HepG2 (cell line): ENCODE data around the gene RHBDF2. TPM values are rescaled to one million over a fixed set of nuclear protein-coding genes. Genes with fewer than 3 reads are reported as not detected.

Experiments
- ATAC-seq: fragments of 200-7000 bp; cut with Tn5 transposase; 3 replicates; pipeline ENCODE4 v1.9.1; 2020; ENCODE audit warnings: mild to moderate bottlenecking, moderate library complexity
- BruUV-seq: library from RNA; stranded (reverse); fragments of 400-500 nt; replicated peaks from 2 replicates; lab custom pipeline; 2021; lab: Mats Ljungman, UMichigan
- CTCF ChIA-PET: fragments of 300-600 bp; formaldehyde crosslinking; extraction: SDS; loops from one replicate; lab custom pipeline; 2021; ENCODE audit warnings: low total read pairs, inconsistent platforms, low intra/inter-chr PET ratio; lab: Yijun Ruan, JAX
- POLR2A ChIA-PET: fragments of 350-600 bp; sonication (Branson Sonifier 250); formaldehyde crosslinking; loops from one replicate; lab custom pipeline; 2020; ENCODE audit warnings: antibody characterized with exemption, inconsistent platforms; lab: Yijun Ruan, JAX
- DNase-seq: peaks from one replicate; pipeline ENCODE4 v3.0.0-alpha.2; 2015; ENCODE audit warnings: low spot score
- FAIRE-seq: peaks from 3 replicates; lab custom pipeline; 2011; peaks lifted over from hg19 to GRCh38; lab: Jason Lieb, UNC
- H2AFZ ChIP-seq: one replicate; pipeline ENCODE4 v1.6.1; 2011; ENCODE audit warnings: low read length, inconsistent platforms
- H3K27ac ChIP-seq: fragments of 300-600 bp; 3 replicates; pipeline ENCODE4 v1.8.0; 2011; ENCODE audit warnings: mixed run types, mild to moderate bottlenecking, mixed read lengths, low read length, inconsistent platforms; ENCODE audit not compliant: insufficient read depth; ENCODE audit errors: extremely low read length
- H3K27me3 ChIP-seq, 2 experiments: fragments of 200-600 bp in 1 of 2; 2 replicates in 1 of 2; 3 replicates in 1 of 2; pipeline versions ENCODE4 v1.6.0 to v1.8.0; 2011; ENCODE audit warnings: low read length in 2 of 2, mild to moderate bottlenecking in 2 of 2, moderate library complexity in 2 of 2, inconsistent platforms in 1 of 2; ENCODE audit not compliant: insufficient read depth in 2 of 2, control insufficient read depth in 1 of 2
- H3K36me3 ChIP-seq, 2 experiments: fragments of 200-600 bp in 1 of 2; replicated peaks in 1 of 2; 2 replicates in 1 of 2; 3 replicates in 1 of 2; pipeline versions ENCODE4 v1.5.1 to v1.8.0; 2011; ENCODE audit warnings: low read length in 2 of 2, inconsistent platforms in 1 of 2; ENCODE audit not compliant: insufficient read depth in 2 of 2, control insufficient read depth in 1 of 2
- H3K4me1 ChIP-seq: 2 replicates; pipeline ENCODE4 v1.5.1; 2012; ENCODE audit warnings: low read length, inconsistent platforms; ENCODE audit not compliant: insufficient read depth
- H3K4me2 ChIP-seq: 2 replicates; pipeline ENCODE4 v1.6.0; 2011; ENCODE audit warnings: low read depth, low read length, inconsistent platforms
- H3K4me3 ChIP-seq, 3 experiments: fragments of 200-600 bp in 1 of 3; sonication (generic), shearing (Covaris generic) in 1 of 3; replicated peaks in 1 of 3; 2 replicates each; pipeline ENCODE4 v1.5.1; 2011 to 2016; ENCODE audit warnings: low read length in 3 of 3, inconsistent platforms in 2 of 3, low read depth in 2 of 3, mild to moderate bottlenecking in 2 of 3, control low read depth in 1 of 3, mixed read lengths in 1 of 3; ENCODE audit not compliant: insufficient read depth in 1 of 3
- H3K79me2 ChIP-seq: one replicate; pipeline ENCODE4 v1.6.1; 2011; ENCODE audit warnings: low read length, inconsistent platforms; ENCODE audit not compliant: insufficient read depth
- H3K9ac ChIP-seq: 2 replicates; pipeline ENCODE4 v1.6.0; 2011; ENCODE audit warnings: mild to moderate bottlenecking, low read depth, low read length, inconsistent platforms; ENCODE audit not compliant: insufficient read depth
- H3K9me3 ChIP-seq: 2 replicates; pipeline ENCODE4 v1.5.1; 2012; ENCODE audit warnings: mild to moderate bottlenecking, low read length
- H4K20me1 ChIP-seq: 2 replicates; pipeline ENCODE4 v1.6.0; 2011; ENCODE audit warnings: inconsistent platforms, mild to moderate bottlenecking, low read length, moderate library complexity; ENCODE audit not compliant: insufficient read depth
- EZH2 ChIP-seq: conservative IDR thresholded peaks from 2 replicates; pipeline ENCODE4 v1.6.1; 2012; ENCODE audit warnings: mild to moderate bottlenecking, low read depth, low read length, moderate library complexity
- HES4 ChIP-seq: sonication (generic); formaldehyde crosslinking; IDR thresholded peaks from 2 replicates; pipeline ENCODE4 v1.9.0; 2021; ENCODE audit warnings: mild to moderate bottlenecking, missing genetic modification reagents, borderline replicate concordance
- NKX3-1 ChIP-seq: sonication (generic); formaldehyde crosslinking; IDR thresholded peaks from 2 replicates; pipeline ENCODE4 v1.5.0; 2020; ENCODE audit warnings: missing genetic modification reagents
- PCBP2 ChIP-seq: fragments of 200-400 bp; formaldehyde crosslinking; optimal IDR thresholded peaks from 2 replicates; pipeline ENCODE3; 2018; ENCODE audit warnings: low read length, low read depth; ENCODE audit not compliant: poor library complexity, severe bottlenecking
- ZC3H13 ChIP-seq: sonication (generic); formaldehyde crosslinking; IDR thresholded peaks from 2 replicates; pipeline ENCODE4 v1.8.1; 2023; ENCODE audit warnings: mild to moderate bottlenecking, missing genetic modification reagents, moderate library complexity
- ZNF614 ChIP-seq: IDR thresholded peaks from 2 replicates; pipeline ENCODE4 v1.6.1; 2018; ENCODE audit warnings: missing biosample characterization, missing genetic modification reagents, inconsistent platforms, borderline replicate concordance
- ZNF891 ChIP-seq: sonication (generic); formaldehyde crosslinking; IDR thresholded peaks from 2 replicates; pipeline ENCODE4 v1.5.0; 2020; ENCODE audit warnings: mild to moderate bottlenecking, missing genetic modification reagents
- WGBS: methylation state at CpG from one replicate; pipeline ENCODE4 v1.1.6; 2017; ENCODE audit warnings: low lambda C conversion rate; 5-methylcytosine and 5-hydroxymethylcytosine counted together
- in situ Hi-C: cut with HindIII; loops from 2 replicates; pipeline ENCODE4 v1.10.0; 2017; ENCODE audit warnings: low pct_unique_long_range_greater_than_20kb; ENCODE audit not compliant: extremely low pct_ligation_motif_present
- intact Hi-C: fragments of 100-400 bp; cut with micrococcal nuclease; formaldehyde crosslinking; loops from one replicate; pipeline ENCODE4 v1.10.0; 2022; ENCODE audit not compliant: unreplicated experiment
- polyA plus RNA-seq, 8 experiments: library from polyadenylated mRNA; depleted of rRNA in 3 of 8; stranded (reverse) in 7 of 8; unstranded in 1 of 8; fragments of >200 nt; fragmentation: Illumina TruSeq in 4 of 8; extraction: Trizol in 4 of 8; gene quantifications; 2 replicates each; pipeline versions ENCODE4 v1.2.1 to v1.2.3, GENCODE V29; 2011 to 2016; ENCODE audit warnings: low read depth in 4 of 8, missing spikeins in 1 of 8, mixed read lengths in 1 of 8; ENCODE audit not compliant: insufficient read depth in 1 of 8
- total RNA-seq, 5 experiments: library from RNA; depleted of rRNA; stranded (reverse); fragments of >200 nt; fragmentation: Illumina TruSeq; extraction: Trizol; gene quantifications; 2 replicates each; pipeline ENCODE4 v1.2.3, GENCODE V29; 2016; ENCODE audit warnings: low read depth in 1 of 5

Gene RHBDF2
- total and polyA plus RNA-seq, 2 of the 13 experiments (the other 11 are each of a cell fraction or from before 2014, with no cell fraction given): 7.8 to 24.2 TPM

- POLR2A ChIA-PET: interaction anchor here (1.4 to 5.7 kb wide), 2 partner anchors 29 to 36 kb away, joined by 3 to 40 read pairs; no protein-coding TSS in a partner anchor
- peaks cover 81% of the 10 kb centered on the region for H3K4me1 ChIP-seq
- no peak overlapping the region for H3K27ac ChIP-seq
- H2AFZ ChIP-seq: no peak overlapping the region
- no peak for FAIRE-seq
- H3K9ac ChIP-seq: 0 out of 2 replicates have a peak overlapping the region, but pooled peaks have one; percentile 7
- H3K27me3 ChIP-seq: peaks cover 10 to 38% of the 10 kb centered on the region in 2 experiments
- 0 out of 2 replicates have a peak, but pooled peaks have one; percentile 5 for TF ChIP-seq EZH2
- 0 out of 2 replicates have a peak, but pooled peaks have one; percentile 16 for TF ChIP-seq HES4 (CRISPR knock-in tag)
- TF ChIP-seq ZNF891 (CRISPR knock-in tag): 0 out of 2 replicates have a peak, but pooled peaks have one; percentile 2
- TF ChIP-seq ZNF614 (CRISPR knock-in tag): no peak
- ATAC-seq: no peak
- H4K20me1 ChIP-seq: no peaks in the 10 kb centered on the region
- peak overlapping the region in 1 of 3 experiments; percentile 19; a peak in 1 of 6 replicates for H3K4me3 ChIP-seq
- CTCF ChIA-PET: interaction anchor here (4.2 kb wide), 1 partner anchor 26 kb away, joined by 86 read pairs; no protein-coding TSS in a partner anchor
- no TSS peak for BruUV-seq
- peak overlapping the region; percentile 61 for H3K4me2 ChIP-seq
- no peaks in the 10 kb centered on the region for H3K79me2 ChIP-seq
- WGBS: 54% methylated on average over 7 of the region's 7 CpGs
- in situ Hi-C loops: loop anchor here (5.0 kb wide), 2 partner anchors 36 to 106 kb away; no protein-coding TSS in a partner anchor
- no peaks in the 10 kb centered on the region for H3K9me3 ChIP-seq
- H3K36me3 ChIP-seq: no peaks in the 10 kb centered on the region
- intact Hi-C loops: loop anchor here (5.0 kb wide), 1 partner anchor 151 kb away; no protein-coding TSS in a partner anchor
- DNase-seq: no peak
These were observed 20.0 kb upstream of the RHBDF2 start for GRCh38 chr17:76521262-76521661.

- in situ Hi-C loops: no loop called here
- Histone ChIP-seq H3K36me3 (no peaks in the 10 kb centered on the region), H3K4me1 (peaks cover 76% of the 10 kb centered on the region), H3K9ac (no peak overlapping the region), H3K9me3 (no peaks in the 10 kb centered on the region), H3K4me2 (no peak overlapping the region), H2AFZ (no peak overlapping the region), H3K27me3 (peaks cover 10 to 44% of the 10 kb centered on the region in 2 experiments), H3K79me2 (no peaks in the 10 kb centered on the region), H3K27ac (no peak overlapping the region), H3K4me3 (no peak overlapping the region), H4K20me1 (no peaks in the 10 kb centered on the region)
- ATAC-seq (no peak), DNase-seq (no peak), FAIRE-seq (no peak)
- TF ChIP-seq PCBP2 (peak; percentile 36), ZC3H13 (no peak), NKX3-1 (CRISPR knock-in tag) (no peak)
- intact Hi-C loops: no loop called here
- BruUV-seq: no TSS peak
- ChIA-PET CTCF (no interaction called here), POLR2A (interaction anchor here (1.0 to 1.8 kb wide), 5 partner anchors 14 to 153 kb away, joined by 3 to 6 read pairs (median 4); partner anchors contain the start of gene RHBDF2)
- WGBS: 35% methylated on average over 15 of the region's 15 CpGs
These were observed 18.1 kb upstream of the RHBDF2 start for GRCh38 chr17:76519048-76519966.
